HepG2 (cell line): ENCODE data around the gene ZNF416. TPM values are rescaled to one million over a fixed set of nuclear protein-coding genes. Genes with fewer than 3 reads are reported as not detected.
A peak's percentile ranks its signal among the peaks of the same experiment; 100 is the strongest.

Experiments
- ARNT2 ChIP-seq: sonication (generic); formaldehyde crosslinking; IDR thresholded peaks from 2 replicates; pipeline ENCODE4 v1.8.0; 2022; ENCODE audit warnings: mild to moderate bottlenecking, low read depth, missing genetic modification reagents, moderate library complexity
- CERS6 ChIP-seq: sonication (generic); formaldehyde crosslinking; IDR thresholded peaks from 2 replicates; pipeline ENCODE4 v1.5.0; 2020; ENCODE audit warnings: missing genetic modification reagents
- DBP ChIP-seq: sonication (generic); formaldehyde crosslinking; IDR thresholded peaks from 2 replicates; pipeline ENCODE4 v1.4.0; 2020; ENCODE audit warnings: missing genetic modification reagents; ENCODE audit errors: not compliant biosample characterization
- ELF1 ChIP-seq: sonication (generic); formaldehyde crosslinking; IDR thresholded peaks from 2 replicates; pipeline ENCODE4 v1.4.0; 2020; ENCODE audit warnings: missing genetic modification reagents
- ETV5 ChIP-seq: IDR thresholded peaks from 2 replicates; pipeline ENCODE4 v1.6.1; 2018; ENCODE audit warnings: missing biosample characterization, missing genetic modification reagents, inconsistent platforms, borderline replicate concordance
- HDAC6 ChIP-seq: fragments of 200-600 bp; sonication (generic); IDR thresholded peaks from 2 replicates; pipeline ENCODE4 v1.7.0; 2017; ENCODE audit warnings: mild to moderate bottlenecking, antibody characterized with exemption, low read length, low read depth
- HES4 ChIP-seq: sonication (generic); formaldehyde crosslinking; IDR thresholded peaks from 2 replicates; pipeline ENCODE4 v1.9.0; 2021; ENCODE audit warnings: mild to moderate bottlenecking, missing genetic modification reagents, borderline replicate concordance
- HNF1B ChIP-seq: sonication (generic); formaldehyde crosslinking; IDR thresholded peaks from 2 replicates; pipeline ENCODE4 v1.5.1; 2020; ENCODE audit warnings: mild to moderate bottlenecking, moderate library complexity, missing genetic modification reagents
- KAT7 ChIP-seq: IDR thresholded peaks from 2 replicates; pipeline ENCODE4 v1.6.1; 2018; ENCODE audit warnings: borderline replicate concordance, missing compliant biosample characterization
- MAFF ChIP-seq: IDR thresholded peaks from 2 replicates; pipeline ENCODE4 v1.6.1; 2011; ENCODE audit warnings: low read depth, low read length, improper control_type of control experiment
- MEF2D ChIP-seq: sonication (generic); formaldehyde crosslinking; IDR thresholded peaks from 2 replicates; pipeline ENCODE4 v1.5.1; 2020; ENCODE audit warnings: mild to moderate bottlenecking, missing genetic modification reagents
- NFYC ChIP-seq: IDR thresholded peaks from 2 replicates; pipeline ENCODE4 v1.6.1; 2016; ENCODE audit warnings: missing genetic modification reagents, missing compliant biosample characterization
- SIX4 ChIP-seq: sonication (generic); formaldehyde crosslinking; IDR thresholded peaks from 2 replicates; pipeline ENCODE4 v1.4.0; 2020; ENCODE audit warnings: missing genetic modification reagents
- SNRNP70 ChIP-seq: fragments of 200-400 bp; formaldehyde crosslinking; IDR thresholded peaks from 2 replicates; pipeline ENCODE4 v1.6.1; 2017; ENCODE audit warnings: mild to moderate bottlenecking, low read depth, low read length, moderate library complexity
- SRSF1 ChIP-seq: fragments of 200-400 bp; formaldehyde crosslinking; optimal IDR thresholded peaks from 2 replicates; pipeline ENCODE3; 2017; ENCODE audit warnings: mild to moderate bottlenecking, low read depth, low read length, moderate library complexity
- SRSF4 ChIP-seq: fragments of 200-400 bp; formaldehyde crosslinking; IDR thresholded peaks from one replicate; pipeline ENCODE4 v1.6.1; 2018; ENCODE audit warnings: mild to moderate bottlenecking, low read depth, low read length, moderate library complexity; ENCODE audit not compliant: poor library complexity, severe bottlenecking
- TCF12 ChIP-seq, 2 experiments: fragments of 450-650 bp in 1 of 2; sonication (generic) in 1 of 2; formaldehyde crosslinking in 1 of 2; IDR thresholded peaks; 2 replicates each; pipeline versions ENCODE4 v1.6.1 to v1.8.0; 2017 to 2022; ENCODE audit warnings: antibody characterized with exemption in 1 of 2, mild to moderate bottlenecking in 1 of 2, missing genetic modification reagents in 1 of 2, moderate library complexity in 1 of 2
- TFDP2 ChIP-seq: sonication (generic); formaldehyde crosslinking; IDR thresholded peaks from 2 replicates; pipeline ENCODE4 v1.4.0; 2020; ENCODE audit warnings: missing genetic modification reagents
- XBP1 ChIP-seq: sonication (generic); formaldehyde crosslinking; IDR thresholded peaks from 2 replicates; pipeline ENCODE4 v1.5.0; 2020; ENCODE audit warnings: missing genetic modification reagents
- ZC3H4 ChIP-seq: sonication (generic); formaldehyde crosslinking; IDR thresholded peaks from 2 replicates; pipeline ENCODE4 v1.4.0; 2020; ENCODE audit warnings: missing genetic modification reagents, borderline replicate concordance
- ZFP90 ChIP-seq: sonication (generic); formaldehyde crosslinking; IDR thresholded peaks from 2 replicates; pipeline ENCODE4 v1.8.0; 2022; ENCODE audit warnings: missing genetic modification reagents, mild to moderate bottlenecking, inconsistent platforms, borderline replicate concordance
- ZMAT3 ChIP-seq: sonication (generic); formaldehyde crosslinking; conservative IDR thresholded peaks from 2 replicates; pipeline ENCODE4 v1.7.0; 2021; ENCODE audit warnings: missing genetic modification reagents
- ZNF775 ChIP-seq: sonication (generic); formaldehyde crosslinking; IDR thresholded peaks from 2 replicates; pipeline ENCODE4 v1.4.0; 2020; ENCODE audit warnings: missing genetic modification reagents, mild to moderate bottlenecking, moderate library complexity, borderline replicate concordance
- ZNF891 ChIP-seq: sonication (generic); formaldehyde crosslinking; IDR thresholded peaks from 2 replicates; pipeline ENCODE4 v1.5.0; 2020; ENCODE audit warnings: mild to moderate bottlenecking, missing genetic modification reagents
- polyA plus RNA-seq, 8 experiments: library from polyadenylated mRNA; depleted of rRNA in 3 of 8; stranded (reverse) in 7 of 8; unstranded in 1 of 8; fragments of >200 nt; fragmentation: Illumina TruSeq in 4 of 8; extraction: Trizol in 4 of 8; gene quantifications; 2 replicates each; pipeline versions ENCODE4 v1.2.1 to v1.2.3, GENCODE V29; 2011 to 2016; ENCODE audit warnings: low read depth in 4 of 8, missing spikeins in 1 of 8, mixed read lengths in 1 of 8; ENCODE audit not compliant: insufficient read depth in 1 of 8
- total RNA-seq, 5 experiments: library from RNA; depleted of rRNA; stranded (reverse); fragments of >200 nt; fragmentation: Illumina TruSeq; extraction: Trizol; gene quantifications; 2 replicates each; pipeline ENCODE4 v1.2.3, GENCODE V29; 2016; ENCODE audit warnings: low read depth in 1 of 5

Gene ZNF416
- total and polyA plus RNA-seq, 2 of the 13 experiments (the other 11 are each of a cell fraction or from before 2014, with no cell fraction given): 1.5 to 5.3 TPM

- peak; percentile 88 for TF ChIP-seq NFYC
- no peak for TF ChIP-seq TCF12 (IDR thresholded peaks at IDR 0.05)
- no peak for TF ChIP-seq TCF12 (CRISPR knock-in tag; IDR thresholded peaks at IDR 0.05)
- peak; percentile 75; the same call in 1 of the 2 replicates for TF ChIP-seq MEF2D
- TF ChIP-seq ZMAT3: 0 out of 2 replicates have a peak, but pooled peaks have one; percentile 42
- no peak for TF ChIP-seq CERS6 (CRISPR knock-in tag)
- TF ChIP-seq SRSF1: peak; percentile 50
- peak; percentile 66; the same call in 1 of the 2 replicates for TF ChIP-seq ARNT2 (CRISPR knock-in tag)
- TF ChIP-seq HES4: no peak
- TF ChIP-seq ZNF775 (CRISPR knock-in tag): no peak
- TF ChIP-seq HDAC6: no peak
- no peak; the same call in 1 of the 2 replicates for TF ChIP-seq KAT7
- TF ChIP-seq ZC3H4 (CRISPR knock-in tag): no peak
- no peak for TF ChIP-seq SRSF4
- TF ChIP-seq SNRNP70: no peak
- TF ChIP-seq ELF1 (CRISPR knock-in tag): peak; percentile 88
- TF ChIP-seq MAFF: no peak
- no peak for TF ChIP-seq ZNF891 (CRISPR knock-in tag)
- TF ChIP-seq DBP (CRISPR knock-in tag): no peak
- 0 out of 2 replicates have a peak, but pooled peaks have one; percentile 27 for TF ChIP-seq SIX4 (CRISPR knock-in tag)
- no peak for TF ChIP-seq ZFP90
- peak; percentile 75 for TF ChIP-seq ETV5 (CRISPR knock-in tag)
- TF ChIP-seq TFDP2: peak; percentile 98
- TF ChIP-seq XBP1 (CRISPR knock-in tag): no peak
- 0 out of 2 replicates have a peak, but pooled peaks have one; percentile 43 for TF ChIP-seq HNF1B
These were observed 21.2 kb upstream of the ZNF416 start, which contains the start of gene ZNF530 (continued) for GRCh38 chr19:57599761-57600383.
